Ishikawa (cell line): ENCODE data around the gene NDUFA5.

Source experiments
- CEBPB ChIP-seq: IDR thresholded peaks from 2 replicates; pipeline ENCODE4 v1.6.1; 2012
- EGR1 ChIP-seq: IDR thresholded peaks from 2 replicates; pipeline ENCODE4 v1.6.1; 2012
- EP300 ChIP-seq: IDR thresholded peaks from 2 replicates; pipeline ENCODE4 v1.6.1; 2012; ENCODE audit warnings: borderline replicate concordance
- TAF1 ChIP-seq: IDR thresholded peaks from 2 replicates; pipeline ENCODE4 v1.6.1; 2012; ENCODE audit warnings: low read depth, mild to moderate bottlenecking
- YY1 ChIP-seq: IDR thresholded peaks from 2 replicates; pipeline ENCODE4 v1.6.1; 2012; ENCODE audit warnings: low read depth
- TF ChIP-seq, protein P1 (sequence below): IDR thresholded peaks from 2 replicates; pipeline ENCODE4 v1.6.1; 2012
- TF ChIP-seq, protein P2 (sequence below): IDR thresholded peaks from 2 replicates; pipeline ENCODE4 v1.6.1; 2012

DNA sequence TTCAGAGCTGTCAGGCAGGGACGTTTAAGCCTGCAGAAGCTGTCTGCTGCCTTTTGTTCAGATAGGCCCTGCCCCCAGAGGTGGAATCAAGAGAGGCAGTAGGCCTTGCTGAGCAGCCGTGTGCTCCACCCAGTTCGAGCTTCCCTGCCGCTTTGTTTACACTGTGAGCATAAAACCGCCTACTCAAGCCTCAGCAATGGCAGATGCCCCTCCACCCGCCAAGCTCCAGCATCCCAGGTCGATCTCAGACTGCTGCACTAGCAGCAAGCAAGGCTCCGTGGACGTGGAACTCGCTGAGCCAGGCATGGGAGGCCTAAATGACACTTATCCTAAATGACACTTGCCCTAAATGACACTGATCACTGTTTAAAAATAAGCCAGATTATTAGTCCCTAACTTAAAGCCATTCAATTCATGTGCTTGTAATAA, 37.2 kb upstream of the NDUFA5 start:
- TF ChIP-seq EP300 (no peak), YY1 (no peak), TAF1 (no peak), CEBPB (no peak), EGR1 (no peak)
- TF ChIP-seq, protein P1, sequence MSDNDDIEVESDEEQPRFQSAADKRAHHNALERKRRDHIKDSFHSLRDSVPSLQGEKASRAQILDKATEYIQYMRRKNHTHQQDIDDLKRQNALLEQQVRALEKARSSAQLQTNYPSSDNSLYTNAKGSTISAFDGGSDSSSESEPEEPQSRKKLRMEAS = no peak
- TF ChIP-seq, protein P2, sequence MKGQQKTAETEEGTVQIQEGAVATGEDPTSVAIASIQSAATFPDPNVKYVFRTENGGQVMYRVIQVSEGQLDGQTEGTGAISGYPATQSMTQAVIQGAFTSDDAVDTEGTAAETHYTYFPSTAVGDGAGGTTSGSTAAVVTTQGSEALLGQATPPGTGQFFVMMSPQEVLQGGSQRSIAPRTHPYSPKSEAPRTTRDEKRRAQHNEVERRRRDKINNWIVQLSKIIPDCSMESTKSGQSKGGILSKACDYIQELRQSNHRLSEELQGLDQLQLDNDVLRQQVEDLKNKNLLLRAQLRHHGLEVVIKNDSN = no peak
